GM18907 (cell line): ENCODE data around the gene ITIH5.
"Not testable (repeated sequence)": the region's sequence is repeated elsewhere in the genome, so short reads cannot be mapped to it uniquely, and the experiment has no call there.

ENCODE experiments used
- ATAC-seq: cut with Tn5 transposase; IDR thresholded peaks from one replicate; pipeline ENCODE4 v1.9.1; 2021; ENCODE audit warnings: mild to moderate bottlenecking, moderate library complexity; ENCODE audit not compliant: unreplicated experiment

ITIH5 gene

DNA sequence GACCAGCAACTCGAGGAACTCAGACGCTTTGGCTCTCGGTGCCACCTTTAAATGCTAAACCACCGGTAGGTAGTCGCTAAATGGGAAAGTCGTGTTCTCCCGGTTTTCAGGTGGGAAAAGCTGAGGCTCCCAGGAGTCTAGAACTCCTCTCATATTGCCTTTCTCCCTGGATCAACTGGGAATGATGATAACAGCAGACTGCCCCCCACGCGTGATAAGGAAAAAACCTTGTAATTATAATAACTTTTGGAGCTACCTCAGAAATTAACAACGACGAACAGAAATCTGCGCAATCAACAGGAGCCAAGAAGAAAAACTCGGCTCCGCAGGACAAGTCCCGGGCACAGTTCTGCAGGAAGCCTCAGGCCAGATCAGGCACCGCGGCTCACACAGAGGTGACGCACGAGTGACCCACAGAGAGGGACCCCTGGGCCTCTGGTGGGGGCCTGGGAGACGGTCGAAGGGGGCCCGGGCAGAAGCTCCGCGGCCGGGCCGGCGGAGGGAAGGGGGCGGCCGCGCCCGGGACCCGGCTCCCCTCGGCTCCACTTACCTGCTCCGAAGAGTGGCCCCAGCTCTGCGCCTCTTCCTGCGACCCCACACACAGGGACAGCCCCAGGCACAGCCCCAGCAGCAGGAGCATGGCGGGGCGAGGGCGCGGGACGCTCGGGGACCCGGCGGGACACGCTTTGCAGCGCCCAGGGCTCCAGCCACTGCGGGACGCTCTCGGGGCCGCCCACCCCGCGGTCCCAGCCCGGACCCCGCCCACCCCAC is at the start of gene ITIH5:
Gene ITIH5, minus strand, starts transcription at position 714 of the 771 bp plus-strand sequence. Its CDS starts 74 bp downstream, at position 640.
- no peak for ATAC-seq

DNA sequence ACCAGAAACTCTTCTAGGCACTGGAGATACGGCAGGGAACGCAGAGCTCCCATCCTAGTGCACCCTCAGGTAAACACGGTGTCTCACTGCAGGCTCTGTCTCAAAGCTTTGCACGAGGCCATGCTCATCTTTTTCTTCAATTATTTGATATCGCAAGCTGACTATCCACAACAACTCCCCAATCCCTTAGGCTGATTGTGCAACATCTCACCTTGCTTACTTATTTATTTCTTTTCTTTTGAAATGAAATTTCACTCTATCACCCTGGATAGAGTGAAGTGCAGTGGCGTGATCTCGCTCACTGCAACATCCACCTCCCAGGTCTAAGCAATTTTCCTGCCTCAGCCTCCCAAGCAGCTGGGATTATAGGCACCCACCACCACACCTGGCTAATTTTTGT is 48.7 kb upstream of the ITIH5 start:
- ATAC-seq = no peak

DNA sequence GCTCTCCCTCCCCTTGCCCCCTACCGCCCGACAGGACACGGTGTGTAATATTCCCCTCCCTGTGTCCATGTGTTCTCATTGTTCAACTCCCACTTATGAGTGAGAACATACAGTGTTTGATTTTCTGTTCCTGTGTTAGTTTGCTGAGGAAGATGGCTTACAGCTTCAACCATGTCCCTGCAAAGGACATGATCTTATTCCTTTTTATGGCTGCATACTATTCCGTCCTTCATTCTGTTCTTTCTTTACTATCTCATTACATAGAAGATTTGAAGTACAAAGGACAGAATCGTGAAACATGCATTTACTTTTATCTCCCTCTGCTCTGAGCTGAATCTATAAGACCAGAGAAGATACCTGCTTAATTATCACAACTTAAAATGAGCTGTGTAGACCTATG is 44.3 kb upstream of the ITIH5 start:
- not testable (repeated sequence) for ATAC-seq

DNA sequence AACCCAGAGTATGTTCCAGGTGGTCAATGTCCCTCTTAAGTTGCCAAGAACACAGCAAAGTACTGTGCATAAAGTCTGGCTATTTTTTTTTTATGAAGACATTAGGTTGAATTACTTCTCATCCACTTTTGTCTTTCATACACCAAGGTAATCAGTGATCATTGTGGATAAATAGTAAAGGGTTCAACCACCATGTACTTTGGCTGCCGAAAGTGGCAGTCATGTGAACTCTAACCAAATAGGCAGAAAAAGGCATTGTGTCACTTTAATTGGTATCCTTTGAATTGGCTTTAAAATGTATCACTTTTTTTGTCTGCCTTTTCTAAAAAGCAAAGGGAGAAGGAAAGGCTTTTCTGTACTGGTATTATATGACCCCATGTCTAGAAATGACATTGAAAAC is 43.7 kb upstream of the ITIH5 start:
- no peak for ATAC-seq

DNA sequence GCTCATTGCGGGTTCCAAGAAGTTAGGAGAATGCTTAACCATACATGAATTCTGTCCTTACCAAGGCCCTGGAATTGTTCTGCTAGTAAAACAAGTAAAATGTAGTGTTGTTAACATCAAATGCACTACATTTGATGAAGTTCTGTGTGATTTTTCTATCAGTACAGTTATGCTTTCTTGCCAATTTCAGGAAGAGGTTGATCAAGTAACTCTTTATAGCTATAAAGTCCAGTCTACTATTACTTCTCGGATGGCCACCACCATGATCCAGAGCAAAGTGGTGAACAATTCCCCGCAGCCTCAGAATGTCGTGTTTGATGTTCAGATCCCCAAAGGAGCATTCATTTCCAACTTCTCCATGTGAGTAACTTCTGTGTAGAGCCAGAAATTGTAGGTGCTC is 42.1 kb upstream of the ITIH5 start:
- ATAC-seq = no peak

DNA sequence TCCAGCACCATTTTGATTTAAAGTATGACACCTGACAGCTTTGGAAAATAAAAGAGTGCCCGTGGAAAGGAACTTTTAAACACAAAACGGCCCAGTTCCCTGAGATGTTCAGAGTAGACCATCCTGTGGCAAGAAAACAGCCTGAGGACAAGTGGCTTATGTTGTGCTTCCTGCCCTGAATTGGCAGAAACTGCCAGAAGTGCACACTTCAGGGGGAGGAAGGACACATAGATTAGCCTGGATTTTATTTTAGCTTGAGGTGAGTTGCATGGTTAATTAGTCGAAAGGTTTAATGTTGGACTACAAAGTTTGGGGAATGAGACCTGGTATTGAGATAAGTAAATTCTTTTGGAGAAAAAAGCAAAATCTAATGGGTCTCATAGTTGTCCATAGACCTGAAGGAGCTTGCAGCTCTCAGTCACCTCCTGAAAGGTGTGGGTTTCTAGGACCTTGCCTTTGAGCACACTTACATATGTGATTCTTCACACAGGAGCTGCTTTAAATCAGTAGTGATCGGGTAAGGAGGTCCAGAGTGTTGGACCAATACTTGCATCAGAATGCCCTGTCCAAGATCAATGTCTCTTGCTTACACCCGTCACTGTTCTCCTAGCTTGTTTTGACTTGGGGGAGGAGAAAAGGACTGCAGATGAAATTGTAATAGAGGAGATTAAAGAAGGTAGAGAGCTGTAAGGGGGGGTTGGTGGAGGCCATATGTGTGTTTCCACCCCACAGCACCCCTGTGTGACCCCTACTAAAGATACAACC is 41.3 kb upstream of the ITIH5 start:
- no peak for ATAC-seq

DNA sequence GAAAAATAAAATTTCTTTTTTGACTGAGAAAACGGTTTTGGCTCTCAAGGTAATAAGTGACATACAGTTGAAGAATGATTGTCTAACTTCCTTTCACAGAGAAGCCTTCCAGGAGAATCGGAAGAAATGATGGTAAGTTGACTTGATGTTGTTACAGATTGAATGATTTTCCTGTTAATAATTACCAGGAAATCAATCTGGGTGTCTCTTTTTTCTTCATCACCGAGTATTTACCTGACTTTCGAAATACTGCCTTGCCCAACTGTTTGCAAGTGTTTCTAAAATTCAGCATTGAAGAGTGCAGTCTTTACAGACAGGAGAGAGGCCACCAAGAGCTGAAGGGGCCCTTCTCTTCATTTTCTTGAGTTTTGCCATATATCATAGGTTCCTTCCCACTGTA is 40.3 kb upstream of the ITIH5 start:
- ATAC-seq = no peak

DNA sequence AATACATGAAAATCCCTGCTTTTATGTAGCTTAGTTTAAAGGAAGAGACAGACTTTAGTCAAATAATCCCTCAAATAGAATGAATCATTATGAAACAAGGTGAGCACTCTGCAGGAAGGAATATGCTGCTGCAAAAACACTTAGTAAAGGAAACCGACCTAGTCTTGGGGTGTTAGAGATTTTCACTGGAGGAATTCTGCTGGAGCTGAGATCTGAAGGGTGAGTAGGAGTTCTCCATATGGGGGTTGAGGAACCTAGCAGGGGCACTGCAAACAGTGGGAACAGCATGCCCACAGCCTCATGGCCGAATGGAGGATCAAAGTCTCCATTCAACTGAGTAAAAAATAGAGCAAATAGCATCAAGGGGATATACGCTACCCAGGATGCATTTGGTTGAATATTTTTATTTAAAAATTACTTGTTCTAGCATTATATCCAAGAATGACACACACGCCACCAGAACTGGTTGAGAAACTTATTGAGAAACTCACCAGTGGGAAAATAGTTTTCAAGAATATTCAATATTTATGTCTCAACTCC is 39.8 kb upstream of the ITIH5 start:
- ATAC-seq = no peak

DNA sequence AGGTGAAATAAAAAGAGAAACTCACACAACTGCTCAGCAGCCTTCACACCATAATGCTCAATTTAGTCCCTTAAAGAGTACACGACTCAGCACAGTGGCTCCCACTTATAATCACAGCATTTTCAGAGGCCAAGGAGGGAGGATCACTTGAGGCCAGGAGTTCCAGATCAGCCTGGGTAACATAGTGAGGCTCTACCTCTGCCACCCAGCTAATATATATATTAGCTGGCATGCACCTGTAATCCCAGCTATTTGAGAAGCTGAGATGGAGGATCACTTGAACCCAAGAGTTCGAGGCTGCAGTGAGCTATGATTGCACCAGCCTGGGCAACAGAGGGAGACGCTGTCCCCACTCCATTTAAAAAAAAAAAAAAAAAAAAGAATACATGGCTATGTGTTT is 38.6 kb upstream of the ITIH5 start:
- no peak for ATAC-seq

DNA sequence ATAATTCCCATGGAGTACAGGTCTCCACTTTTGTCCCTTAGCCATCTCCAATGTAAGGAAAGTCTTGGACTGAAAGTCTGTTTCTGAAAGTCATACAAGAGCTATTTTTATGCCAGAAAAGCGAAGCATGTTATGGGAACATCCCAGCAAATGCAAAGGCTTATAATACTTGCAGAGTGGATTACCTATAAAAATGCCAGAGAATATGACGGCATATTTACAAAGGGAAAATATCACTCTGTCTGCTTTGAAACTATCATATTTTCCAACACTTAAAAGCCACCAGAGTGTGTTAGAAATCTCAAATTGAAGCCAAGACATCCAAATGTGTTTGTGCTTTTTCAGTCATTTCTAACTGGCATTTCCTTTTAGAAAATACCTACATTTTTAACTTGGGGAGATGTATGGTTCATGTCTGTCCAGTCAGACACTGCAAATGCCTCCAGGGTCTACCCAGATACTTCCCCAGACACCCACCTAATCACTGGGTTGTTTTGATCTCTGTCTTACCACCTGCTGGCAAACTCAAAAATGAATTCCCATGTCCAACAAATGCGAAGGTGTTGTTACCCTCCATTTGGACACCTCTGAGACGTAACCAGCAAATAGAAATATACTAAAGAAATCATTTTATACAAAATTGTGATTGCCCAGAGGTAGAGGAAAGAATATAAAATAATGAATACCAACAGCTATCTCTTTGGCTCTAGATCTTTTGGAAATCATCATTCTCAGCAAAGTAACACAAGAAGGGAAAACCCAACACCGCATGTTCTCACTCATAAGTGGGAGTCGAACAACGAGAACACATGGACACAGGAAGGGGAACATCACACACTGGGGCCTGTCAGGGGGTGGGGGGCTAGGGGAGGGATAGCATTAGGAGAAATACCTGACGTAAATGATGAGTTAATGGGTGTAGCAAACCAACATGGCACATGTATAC is 37.6 kb upstream of the ITIH5 start:
- no peak for ATAC-seq

DNA sequence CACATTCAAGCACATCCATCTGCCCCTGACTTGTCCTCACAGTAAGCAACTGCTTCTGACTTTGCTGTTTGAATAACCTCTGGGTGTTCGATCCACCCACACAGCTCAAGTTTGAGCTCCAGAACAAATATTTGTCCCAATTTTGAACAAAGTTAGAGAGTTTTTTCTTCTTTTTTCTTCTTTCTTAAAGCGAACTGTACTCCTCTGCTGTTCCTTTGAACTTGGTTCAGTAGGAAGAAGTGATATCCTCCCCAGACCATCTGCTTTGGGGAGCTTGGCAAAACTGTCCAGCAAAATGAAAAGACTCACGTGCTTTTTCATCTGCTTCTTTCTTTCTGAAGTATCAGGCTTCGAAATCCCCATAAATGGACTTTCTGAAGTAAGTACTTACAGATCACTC is 36.4 kb upstream of the ITIH5 start, which contains the start of gene ITIH2:
Gene ITIH2, plus strand, starts transcription at position 177 of the 400 bp plus-strand sequence. Its CDS starts 119 bp downstream, at position 296.
- no peak for ATAC-seq

DNA sequence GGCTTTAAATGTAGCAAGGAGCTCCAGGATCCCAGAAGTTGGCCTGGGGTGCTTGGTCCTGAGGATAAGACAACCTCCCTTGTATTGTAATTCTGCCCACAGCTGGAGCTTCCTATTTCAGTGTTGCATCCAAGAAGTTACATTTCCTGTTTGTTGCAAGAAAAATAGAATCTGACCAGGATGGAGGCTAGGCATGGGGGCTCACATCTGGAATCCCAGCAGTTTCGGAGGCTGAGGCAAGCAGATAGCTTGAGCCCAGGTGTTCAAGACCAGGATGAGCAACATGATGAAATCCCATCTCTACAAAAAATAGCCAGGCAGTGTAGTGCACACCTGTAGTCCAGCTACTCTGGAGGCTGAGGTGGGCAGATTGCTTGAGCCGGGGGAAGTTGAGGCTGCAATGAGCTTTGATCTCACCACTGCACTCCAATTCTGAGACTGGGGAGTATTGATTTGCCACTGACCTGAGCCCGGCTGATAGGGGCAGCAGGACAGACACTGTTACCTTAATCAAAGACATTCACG is 35.6 kb upstream of the ITIH5 start:
- no peak for ATAC-seq

DNA sequence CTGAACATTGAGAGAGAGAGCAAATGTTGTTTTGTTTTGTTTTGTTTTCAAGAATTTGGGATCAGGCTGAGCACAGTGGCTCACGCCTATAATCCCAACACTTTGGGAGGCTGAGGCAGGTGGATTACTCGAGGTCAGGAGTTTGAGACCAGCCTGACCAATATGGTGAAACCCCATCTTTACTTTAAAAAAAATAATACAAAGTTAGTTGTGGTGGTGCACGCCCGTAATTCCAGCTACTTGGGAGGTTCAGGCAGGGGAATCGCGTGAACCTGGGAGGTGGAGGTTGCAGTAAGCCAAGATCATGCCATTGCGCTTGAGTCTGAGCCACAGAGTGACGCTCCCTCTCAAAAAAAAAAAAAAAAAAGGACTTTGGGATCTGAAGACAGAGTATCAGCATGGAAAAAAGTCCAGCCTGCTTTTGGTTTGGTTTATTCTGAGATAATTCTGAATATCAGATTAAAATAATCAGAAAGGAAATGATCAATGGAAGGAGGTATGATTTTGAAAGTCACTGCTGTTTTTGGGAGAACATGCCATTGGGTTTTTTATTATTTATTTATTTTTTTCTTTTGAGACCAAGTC is 34.5 kb upstream of the ITIH5 start:
- no peak for ATAC-seq

DNA sequence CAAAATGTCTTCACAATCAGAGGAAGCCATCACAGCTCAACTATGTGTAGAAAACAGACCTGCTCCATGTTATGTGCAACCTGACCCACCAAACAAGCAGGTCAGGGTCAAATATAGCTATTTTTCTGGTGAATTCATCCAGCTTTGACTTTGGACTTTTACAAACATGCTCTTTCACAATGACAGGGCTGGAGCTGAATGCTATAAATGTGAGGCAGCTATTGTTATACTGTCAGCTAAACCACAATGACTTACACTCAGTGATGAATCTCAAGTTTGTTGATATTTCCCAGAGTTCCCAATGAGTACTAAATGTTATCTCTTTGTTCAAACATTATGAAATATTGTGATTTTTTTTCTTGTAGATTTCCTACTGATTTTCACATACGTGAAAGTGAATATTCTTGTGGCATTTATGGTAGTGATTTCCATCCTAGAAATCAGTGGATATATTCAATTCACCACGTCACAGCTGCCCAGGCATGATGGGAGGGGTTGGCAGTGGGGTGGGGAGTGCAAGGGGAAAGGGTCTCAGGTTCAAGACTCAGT is 33.9 kb upstream of the ITIH5 start:
- ATAC-seq = no peak

DNA sequence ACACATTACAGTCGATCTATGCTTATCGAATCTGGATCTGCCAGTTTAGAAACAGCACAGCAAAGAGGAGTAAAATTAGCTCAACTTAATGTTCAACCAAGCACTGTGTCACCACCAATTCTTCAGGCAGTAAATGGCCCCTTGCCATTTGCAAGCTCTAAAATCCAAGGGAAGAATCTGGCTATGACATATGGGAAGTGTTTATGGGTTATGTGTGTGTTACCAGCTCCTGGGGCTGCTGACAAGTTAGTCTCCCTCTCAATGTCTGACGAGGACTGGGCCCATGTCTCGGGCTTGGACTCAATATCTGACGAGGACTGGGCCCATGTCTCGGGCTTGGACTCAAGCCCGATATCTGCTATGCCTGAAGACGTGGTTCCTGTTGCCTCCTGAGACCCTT is 30.7 kb upstream of the ITIH5 start:
- no peak for ATAC-seq

DNA sequence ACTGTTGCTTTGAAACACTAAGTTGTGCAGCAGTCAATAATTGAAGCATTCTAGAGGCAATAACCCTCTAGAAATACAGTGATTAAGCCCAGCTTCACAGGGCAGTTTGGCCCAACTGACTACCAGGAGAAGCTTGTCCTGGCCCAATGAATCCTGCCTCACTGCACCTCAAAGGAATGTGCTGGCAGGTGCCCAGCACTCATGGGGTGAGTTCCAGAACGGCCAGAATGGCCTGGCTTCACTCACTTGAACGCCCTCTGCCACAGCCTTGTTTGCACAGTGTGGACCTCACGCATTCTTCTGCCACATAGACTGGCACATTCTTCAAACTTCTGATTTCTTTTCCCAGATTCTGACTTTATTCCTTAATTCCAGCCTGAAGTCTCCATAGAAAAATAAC is 29.8 kb upstream of the ITIH5 start:
- no peak for ATAC-seq

DNA sequence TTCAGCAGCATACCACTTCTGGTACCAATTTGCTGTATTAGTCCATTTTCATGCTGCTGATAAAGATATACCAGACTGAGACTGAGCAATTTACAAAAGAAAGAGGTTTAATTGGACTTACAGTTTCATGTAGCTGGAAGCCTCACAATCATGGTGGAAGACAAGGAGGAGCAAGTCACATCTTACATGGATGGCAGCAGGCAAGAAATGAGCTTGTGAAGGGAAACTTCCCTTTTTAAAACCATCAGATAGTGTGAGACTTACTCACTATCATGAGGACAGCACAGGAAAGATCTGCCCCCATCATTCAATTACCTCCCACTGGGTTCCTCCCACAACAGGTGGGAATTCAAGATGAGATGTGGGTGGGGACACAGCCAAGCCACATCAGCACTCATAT is 26.4 kb upstream of the ITIH5 start:
- ATAC-seq = not testable (repeated sequence)

DNA sequence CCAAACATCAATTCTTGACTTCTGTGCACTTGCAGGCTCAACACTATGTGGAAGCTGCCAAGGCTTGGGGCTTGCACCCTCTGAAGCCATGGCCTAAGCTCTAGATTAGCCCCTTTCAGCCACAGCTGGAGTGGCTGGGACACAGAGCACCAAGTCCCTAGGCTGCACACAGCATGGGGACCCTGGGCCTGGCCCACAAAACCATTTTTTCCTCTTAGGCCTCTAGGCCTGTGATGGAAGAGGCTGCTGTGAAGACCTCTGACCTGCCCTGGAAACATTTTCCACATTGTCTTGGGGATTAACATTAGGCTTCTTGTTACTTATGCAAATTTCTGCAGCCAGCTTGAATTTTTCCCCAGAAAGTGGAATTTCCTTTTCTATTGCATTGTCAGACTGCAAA is 25.6 kb upstream of the ITIH5 start:
- not testable (repeated sequence) for ATAC-seq

DNA sequence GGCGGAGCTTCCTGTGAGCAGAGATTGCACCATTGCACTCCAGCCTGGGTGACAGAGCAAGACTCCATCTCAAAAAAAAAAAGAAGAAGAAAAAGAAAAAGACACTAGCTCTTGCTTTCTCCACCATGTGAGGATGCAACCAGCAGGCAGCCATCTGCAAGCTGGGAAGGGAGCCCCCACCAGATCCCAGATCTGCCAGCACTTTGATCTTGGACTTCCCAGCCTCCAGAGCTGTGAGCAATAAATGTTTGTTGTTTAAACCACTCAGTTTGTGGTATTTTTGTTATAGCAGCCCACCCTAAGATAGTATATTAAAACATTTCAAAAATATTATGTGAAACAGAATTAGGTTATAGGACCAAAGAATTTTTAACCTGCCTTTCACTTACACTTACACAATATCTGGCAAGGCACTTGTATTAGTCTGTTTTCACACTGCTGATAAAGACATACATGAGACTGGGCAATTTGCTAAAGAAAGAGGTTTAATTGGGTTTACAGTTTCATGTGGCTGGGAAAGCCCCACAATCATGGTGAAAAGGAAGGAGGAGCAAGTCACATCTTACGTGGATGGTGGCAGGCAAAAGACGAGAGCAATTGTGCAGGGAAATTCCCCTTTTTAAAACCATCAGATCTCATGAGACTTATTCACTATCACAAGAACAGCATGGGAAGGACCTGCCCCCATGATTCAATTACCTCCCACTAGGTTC is 24.3 kb upstream of the ITIH5 start:
- ATAC-seq = not testable (repeated sequence)
